ENCODE data around the gene RPL5.

Gene RPL5

DNA sequence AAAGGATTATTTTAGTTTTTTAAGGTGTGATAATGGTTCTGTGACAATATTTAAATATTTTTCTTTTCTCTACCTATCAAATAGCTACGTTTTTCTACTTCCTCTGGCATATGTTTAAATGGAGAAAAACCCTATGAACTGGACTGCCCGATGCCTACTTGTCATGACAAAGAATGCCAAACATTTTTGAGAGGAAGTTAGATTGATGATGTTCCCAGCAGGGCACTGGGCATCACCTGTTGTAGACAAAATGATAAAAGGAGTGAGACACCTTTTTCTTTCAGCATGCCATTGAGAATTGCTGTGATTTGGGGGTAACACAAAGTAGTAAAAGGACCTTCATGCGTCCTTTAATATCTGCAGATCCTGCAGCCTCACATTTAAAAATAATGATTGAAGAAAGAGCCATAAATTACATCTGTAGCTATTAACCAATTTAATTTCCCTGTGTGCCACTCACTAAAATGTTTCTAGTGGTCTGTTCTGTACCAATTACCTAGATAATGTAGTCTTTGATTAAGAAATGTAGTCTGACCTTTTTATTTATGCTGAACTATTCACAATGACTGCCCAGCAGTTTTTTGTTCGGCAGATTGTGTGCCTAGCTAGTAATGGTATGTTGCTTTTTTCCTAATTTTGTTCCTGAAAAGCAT is 47.6 kb downstream of the RPL5 start:
- TF ChIP-seq, protein P1, sequence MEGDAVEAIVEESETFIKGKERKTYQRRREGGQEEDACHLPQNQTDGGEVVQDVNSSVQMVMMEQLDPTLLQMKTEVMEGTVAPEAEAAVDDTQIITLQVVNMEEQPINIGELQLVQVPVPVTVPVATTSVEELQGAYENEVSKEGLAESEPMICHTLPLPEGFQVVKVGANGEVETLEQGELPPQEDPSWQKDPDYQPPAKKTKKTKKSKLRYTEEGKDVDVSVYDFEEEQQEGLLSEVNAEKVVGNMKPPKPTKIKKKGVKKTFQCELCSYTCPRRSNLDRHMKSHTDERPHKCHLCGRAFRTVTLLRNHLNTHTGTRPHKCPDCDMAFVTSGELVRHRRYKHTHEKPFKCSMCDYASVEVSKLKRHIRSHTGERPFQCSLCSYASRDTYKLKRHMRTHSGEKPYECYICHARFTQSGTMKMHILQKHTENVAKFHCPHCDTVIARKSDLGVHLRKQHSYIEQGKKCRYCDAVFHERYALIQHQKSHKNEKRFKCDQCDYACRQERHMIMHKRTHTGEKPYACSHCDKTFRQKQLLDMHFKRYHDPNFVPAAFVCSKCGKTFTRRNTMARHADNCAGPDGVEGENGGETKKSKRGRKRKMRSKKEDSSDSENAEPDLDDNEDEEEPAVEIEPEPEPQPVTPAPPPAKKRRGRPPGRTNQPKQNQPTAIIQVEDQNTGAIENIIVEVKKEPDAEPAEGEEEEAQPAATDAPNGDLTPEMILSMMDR (IDR thresholded peaks at IDR 0.05; ENCODE audit: borderline replicate concordance, insufficient read depth, low read depth, low read length): no peak

DNA sequence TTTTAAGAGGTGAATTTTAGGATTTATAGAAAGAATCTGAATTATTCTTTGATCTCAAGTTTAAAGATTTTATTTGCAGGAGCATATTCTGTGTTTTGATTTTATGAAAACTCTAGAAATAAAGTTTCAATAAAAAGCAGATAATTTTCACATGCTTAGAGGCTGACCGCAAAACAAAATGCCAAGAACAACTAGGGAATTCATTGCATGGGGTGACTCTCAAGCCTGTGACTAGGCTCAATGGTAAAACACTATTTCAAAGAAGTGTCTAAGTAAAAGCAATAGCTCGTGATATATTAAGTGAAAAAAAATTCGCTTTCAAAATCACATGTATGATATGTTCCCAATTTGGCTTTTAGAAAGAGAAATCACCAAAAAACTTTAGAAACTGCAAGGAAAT is 49.6 kb downstream of the RPL5 start:
- TF ChIP-seq, protein P1 (IDR thresholded peaks at IDR 0.05; ENCODE audit: borderline replicate concordance, insufficient read depth, low read depth, low read length): no peak

More for the DNA sequence above, 47.6 kb downstream of the RPL5 start:
- H3K4me3 ChIP-seq (ENCODE audit: low read depth, low read length): no peak overlapping the region

DNA sequence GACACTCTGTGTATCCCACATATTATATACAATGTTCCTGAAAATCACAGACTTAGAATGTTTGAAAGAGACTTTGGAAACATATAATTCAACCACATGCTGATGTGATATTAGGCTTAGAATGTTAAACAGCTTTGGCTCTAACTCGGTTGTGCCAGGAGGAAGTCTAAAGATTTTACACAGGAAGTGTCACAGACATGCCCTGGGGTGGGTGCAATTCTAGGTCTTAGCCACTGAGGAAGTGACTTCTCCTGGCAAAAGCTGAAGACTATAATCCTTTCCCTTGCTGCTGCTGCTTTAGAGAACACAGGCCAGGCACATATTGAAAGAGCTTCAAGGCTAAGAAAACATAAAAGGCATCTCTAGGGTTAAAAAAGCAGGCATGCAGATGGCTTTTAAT is 51.0 kb downstream of the RPL5 start:
- no peak overlapping the region for H3K4me3 ChIP-seq (ENCODE audit: low read depth, low read length)
- TF ChIP-seq, protein P1 (IDR thresholded peaks at IDR 0.05; ENCODE audit: borderline replicate concordance, insufficient read depth, low read depth, low read length): no peak

More for the DNA sequence above, 49.6 kb downstream of the RPL5 start:
- H3K4me3 ChIP-seq (ENCODE audit: low read depth, low read length): no peak overlapping the region

- TF ChIP-seq, protein P1 (IDR thresholded peaks at IDR 0.05; ENCODE audit: borderline replicate concordance, insufficient read depth, low read depth, low read length): no peak
These were observed 51.5 kb downstream of the RPL5 start for GRCh38 chr1:92883297-92883696.

DNA sequence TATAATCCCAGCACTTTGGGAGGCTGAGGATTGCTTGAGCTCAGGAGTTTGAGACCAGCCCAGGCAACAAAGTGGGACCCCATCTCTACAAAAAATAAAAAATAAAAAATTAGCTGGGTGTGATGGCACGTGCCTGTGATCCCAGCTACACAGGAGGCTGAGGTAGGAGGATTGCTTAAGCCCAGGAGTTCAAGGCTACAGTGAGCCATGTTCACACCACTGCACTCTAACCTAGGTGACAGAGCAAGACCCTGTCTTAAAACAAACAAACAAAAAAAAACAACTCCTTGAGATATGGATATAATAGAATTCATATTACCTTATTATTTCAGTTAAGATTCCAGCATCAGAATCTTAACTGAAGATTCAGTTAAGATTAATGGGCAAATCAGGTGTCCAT is 52.4 kb downstream of the RPL5 start:
- TF ChIP-seq, protein P1 (IDR thresholded peaks at IDR 0.05; ENCODE audit: borderline replicate concordance, insufficient read depth, low read depth, low read length): no peak
- H3K4me3 ChIP-seq (ENCODE audit: low read depth, low read length): no peak overlapping the region

More at GRCh38 chr1:92883297-92883696, 51.5 kb downstream of the RPL5 start:
- no peak overlapping the region for H3K4me3 ChIP-seq (ENCODE audit: low read depth, low read length)

- no peak overlapping the region for H3K4me3 ChIP-seq (ENCODE audit: low read depth, low read length)
- TF ChIP-seq, protein P1 (IDR thresholded peaks at IDR 0.05; ENCODE audit: borderline replicate concordance, insufficient read depth, low read depth, low read length): no peak
These were observed 55.1 kb downstream of the RPL5 start for GRCh38 chr1:92886886-92887419.

DNA sequence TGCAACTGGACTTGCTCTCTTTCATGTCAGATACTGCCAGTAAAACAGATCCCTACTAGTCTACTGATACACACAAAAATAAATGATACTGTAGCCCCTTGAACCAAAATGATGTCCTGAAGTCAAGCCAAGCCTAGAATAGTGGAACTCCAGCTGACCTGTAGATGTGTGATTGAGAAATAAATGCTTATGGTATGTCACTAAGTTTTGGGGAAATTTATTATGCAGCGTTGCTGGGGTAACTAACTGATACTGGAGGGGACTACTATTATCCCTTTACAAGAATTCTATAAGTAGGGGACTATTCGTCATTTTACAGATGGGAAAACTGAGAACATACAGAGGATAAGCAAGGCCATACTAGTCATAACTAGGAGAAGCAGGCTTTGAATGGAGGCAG is 55.6 kb downstream of the RPL5 start:
- TF ChIP-seq, protein P1 (IDR thresholded peaks at IDR 0.05; ENCODE audit: borderline replicate concordance, insufficient read depth, low read depth, low read length): no peak
- H3K4me3 ChIP-seq (ENCODE audit: low read depth, low read length): no peak overlapping the region

Data from GM12875 (cell line).